H1 (cell line): ENCODE results near the gene MEX3D. TPM values are rescaled to one million over a fixed set of nuclear protein-coding genes. Genes with fewer than 3 reads are reported as not detected.

ENCODE experiments used
- CTCF ChIA-PET: fragments of 300-600 bp; sonication (Branson Sonifier 250); formaldehyde crosslinking; loops from one replicate; lab custom pipeline; 2021; ENCODE audit not compliant: partially characterized antibody; lab: Charles Lee
- POLR2A ChIA-PET: fragments of 300-600 bp; sonication (Branson Sonifier 250); formaldehyde crosslinking; loops from one replicate; lab custom pipeline; 2021; ENCODE audit warnings: inconsistent platforms; ENCODE audit not compliant: partially characterized antibody; lab: Charles Lee
- DNase-seq, 2 experiments: peaks; one replicate each; pipeline versions ENCODE4 v3.0.0 to v3.0.0-alpha.2; 2010 to 2022; ENCODE audit warnings: low spot score in 2 of 2, low read depth in 1 of 2, mixed read lengths in 1 of 2
- FAIRE-seq: peaks from 2 replicates; lab custom pipeline; 2011; peaks lifted over from hg19 to GRCh38; lab: Jason Lieb, UNC
- H2AFZ ChIP-seq: 2 replicates; pipeline ENCODE4 v1.8.1; 2012; ENCODE audit warnings: low read length, inconsistent platforms
- H2AK5ac ChIP-seq: 2 replicates; pipeline ENCODE4 v1.6.1; 2013; ENCODE audit warnings: low read depth, low read length
- H2BK120ac ChIP-seq: replicated peaks from 2 replicates; pipeline ENCODE3; 2013; ENCODE audit warnings: low read depth, low read length, inconsistent platforms
- H2BK12ac ChIP-seq: 2 replicates; pipeline ENCODE4 v1.6.1; 2013; ENCODE audit warnings: low read depth, low read length
- H2BK15ac ChIP-seq: 2 replicates; pipeline ENCODE4 v1.6.1; 2013; ENCODE audit warnings: low read length
- H2BK20ac ChIP-seq: 2 replicates; pipeline ENCODE4 v1.6.1; 2013; ENCODE audit warnings: low read length
- H2BK5ac ChIP-seq: 2 replicates; pipeline ENCODE4 v1.6.1; 2013; ENCODE audit warnings: low read depth, low read length
- H3K14ac ChIP-seq: 2 replicates; pipeline ENCODE4 v1.6.1; 2013; ENCODE audit warnings: inconsistent platforms; ENCODE audit not compliant: insufficient read length
- H3K18ac ChIP-seq: 2 replicates; pipeline ENCODE4 v1.6.1; 2013; ENCODE audit warnings: low read length; ENCODE audit errors: extremely low read depth
- H3K23ac ChIP-seq: 2 replicates; pipeline ENCODE4 v1.6.1; 2013; ENCODE audit warnings: inconsistent platforms; ENCODE audit not compliant: insufficient read length
- H3K23me2 ChIP-seq: 2 replicates; pipeline ENCODE4 v1.6.1; 2013; ENCODE audit warnings: low read depth, low read length
- H3K27ac ChIP-seq: 2 replicates; pipeline ENCODE4 v1.6.1; 2011; ENCODE audit warnings: low read depth, low read length, inconsistent platforms
- H3K27me3 ChIP-seq, 4 experiments: replicated peaks in 1 of 4; 1 replicate in 1 of 4; 2 replicates in 3 of 4; pipeline versions ENCODE4 v1.6.1 to v1.8.1; 2011 to 2013; ENCODE audit warnings: low read length in 3 of 4, mild to moderate bottlenecking in 3 of 4, inconsistent platforms in 2 of 4, mixed read lengths in 2 of 4, moderate library complexity in 1 of 4; ENCODE audit not compliant: control insufficient read depth in 3 of 4, insufficient read depth in 3 of 4; ENCODE audit errors: extremely low read depth in 1 of 4
- H3K36me3 ChIP-seq, 4 experiments: 2 replicates each; pipeline versions ENCODE4 v1.6.1 to v1.8.1; 2011 to 2013; ENCODE audit warnings: mild to moderate bottlenecking in 4 of 4, low read length in 3 of 4, moderate library complexity in 2 of 4, control low read depth in 1 of 4, inconsistent platforms in 1 of 4; ENCODE audit not compliant: insufficient read depth in 4 of 4, control insufficient read depth in 2 of 4
- H3K4ac ChIP-seq: replicated peaks from 2 replicates; pipeline ENCODE3; 2013; ENCODE audit warnings: low read length, low read depth, mixed read lengths, inconsistent platforms; ENCODE audit not compliant: insufficient read length
- H3K4me1 ChIP-seq, 4 experiments: replicated peaks in 1 of 4; 1 replicate in 1 of 4; 2 replicates in 3 of 4; pipeline versions ENCODE4 v1.6.1 to v1.8.1; 2011 to 2013; ENCODE audit warnings: low read length in 3 of 4, inconsistent platforms in 2 of 4, mixed read lengths in 1 of 4; ENCODE audit not compliant: insufficient read depth in 4 of 4, control insufficient read depth in 3 of 4
- H3K4me2 ChIP-seq, 2 experiments: 2 replicates each; pipeline versions ENCODE4 v1.6.1 to v1.8.1; 2011 to 2013; ENCODE audit warnings: low read depth in 2 of 2, low read length in 2 of 2, control low read depth in 1 of 2, inconsistent platforms in 1 of 2, mild to moderate bottlenecking in 1 of 2; ENCODE audit not compliant: insufficient read depth in 1 of 2
- H3K4me3 ChIP-seq, 4 experiments: fragments of 200-600, 300-600 bp in 1 of 4; sonication (generic), shearing (Covaris generic), sonication (Bioruptor Twin) in 1 of 4; 2 replicates each; pipeline versions ENCODE4 v1.5.1 to v1.8.1; 2011 to 2016; ENCODE audit warnings: low read length in 4 of 4, low read depth in 3 of 4, control low read depth in 2 of 4, inconsistent platforms in 2 of 4, mild to moderate bottlenecking in 2 of 4, mixed read lengths in 1 of 4, moderate library complexity in 1 of 4; ENCODE audit not compliant: insufficient read depth in 2 of 4; ENCODE audit errors: extremely low read depth in 1 of 4
- H3K56ac ChIP-seq: replicated peaks from 2 replicates; pipeline ENCODE3; 2013; ENCODE audit warnings: low read depth, mild to moderate bottlenecking, mixed read lengths, low read length, inconsistent platforms; ENCODE audit not compliant: insufficient read length
- H3K79me1 ChIP-seq: 2 replicates; pipeline ENCODE4 v1.6.1; 2013; ENCODE audit warnings: low read depth, low read length, control low read depth
- H3K79me2 ChIP-seq, 2 experiments: 2 replicates each; pipeline versions ENCODE4 v1.6.1 to v1.8.1; 2012 to 2013; ENCODE audit warnings: low read length in 2 of 2, mild to moderate bottlenecking in 2 of 2, inconsistent platforms in 1 of 2; ENCODE audit not compliant: insufficient read depth in 2 of 2, control insufficient read depth in 1 of 2
- H3K9ac ChIP-seq, 4 experiments: replicated peaks in 1 of 4; 1 replicate in 1 of 4; 2 replicates in 3 of 4; pipeline versions ENCODE4 v1.6.1 to v1.8.1; 2011 to 2013; ENCODE audit warnings: low read depth in 3 of 4, low read length in 3 of 4, control low read depth in 2 of 4, mild to moderate bottlenecking in 2 of 4, moderate library complexity in 2 of 4, inconsistent platforms in 1 of 4; ENCODE audit errors: extremely low read depth in 1 of 4
- H3K9me3 ChIP-seq, 2 experiments: 2 replicates each; pipeline versions ENCODE4 v1.6.1 to v1.8.1; 2012 to 2013; ENCODE audit warnings: mild to moderate bottlenecking in 2 of 2, moderate library complexity in 2 of 2, control low read depth in 1 of 2, inconsistent platforms in 1 of 2, low read depth in 1 of 2, low read length in 1 of 2, mixed read lengths in 1 of 2; ENCODE audit not compliant: insufficient read depth in 2 of 2
- H4K20me1 ChIP-seq, 2 experiments: replicated peaks in 1 of 2; 2 replicates each; pipeline versions ENCODE3 to v1.8.1; 2011 to 2013; ENCODE audit warnings: inconsistent platforms in 2 of 2, low read length in 2 of 2, mild to moderate bottlenecking in 1 of 2; ENCODE audit not compliant: insufficient read depth in 2 of 2, control insufficient read depth in 1 of 2
- H4K5ac ChIP-seq: 2 replicates; pipeline ENCODE4 v1.6.1; 2013; ENCODE audit warnings: low read length, low read depth, mixed read lengths, inconsistent platforms; ENCODE audit not compliant: insufficient read length
- H4K8ac ChIP-seq: 2 replicates; pipeline ENCODE4 v1.8.0; 2013; ENCODE audit warnings: mild to moderate bottlenecking, moderate library complexity, low read length, inconsistent platforms; ENCODE audit not compliant: insufficient read depth; ENCODE audit errors: extremely low read depth
- H4K91ac ChIP-seq: replicated peaks from 2 replicates; pipeline ENCODE3; 2013; ENCODE audit warnings: low read length, mixed read lengths, inconsistent platforms; ENCODE audit not compliant: insufficient read length
- CHD2 ChIP-seq: IDR thresholded peaks from 2 replicates; pipeline ENCODE4 v1.6.1; 2012; ENCODE audit warnings: low read length, improper control_type of control experiment
- HDAC2 ChIP-seq, 2 experiments: fragments of 300-600 bp in 1 of 2; sonication (generic) in 1 of 2; IDR thresholded peaks; 2 replicates each; pipeline ENCODE4 v1.6.1; 2011 to 2012; ENCODE audit warnings: low read depth in 2 of 2, low read length in 2 of 2, mild to moderate bottlenecking in 2 of 2, moderate library complexity in 2 of 2, borderline replicate concordance in 1 of 2, inconsistent platforms in 1 of 2
- KDM5A ChIP-seq: fragments of 200-600 bp; IDR thresholded peaks from 2 replicates; pipeline ENCODE4 v1.7.1; 2012; ENCODE audit warnings: mild to moderate bottlenecking, low read length, inconsistent platforms, mixed read lengths
- NRF1 ChIP-seq: IDR thresholded peaks from 2 replicates; pipeline ENCODE4 v1.6.1; 2011; ENCODE audit warnings: mild to moderate bottlenecking, low read depth, low read length, improper control_type of control experiment
- RAD21 ChIP-seq, 2 experiments: IDR thresholded peaks in 1 of 2; conservative IDR thresholded peaks in 1 of 2; 2 replicates each; pipeline ENCODE4 v1.6.1; 2011; ENCODE audit warnings: low read depth in 2 of 2, low read length in 2 of 2, improper control_type of control experiment in 1 of 2, inconsistent platforms in 1 of 2, mild to moderate bottlenecking in 1 of 2, moderate library complexity in 1 of 2
- RBBP5 ChIP-seq: IDR thresholded peaks from 2 replicates; pipeline ENCODE4 v1.7.1; 2012; ENCODE audit warnings: low read depth, mild to moderate bottlenecking, inconsistent platforms, low read length, moderate library complexity, borderline replicate concordance
- RXRA ChIP-seq: IDR thresholded peaks from 2 replicates; pipeline ENCODE4 v1.6.1; 2011; ENCODE audit warnings: low read depth, mild to moderate bottlenecking, low read length, moderate library complexity; ENCODE audit not compliant: insufficient read depth
- SIN3A ChIP-seq, 2 experiments: IDR thresholded peaks in 1 of 2; conservative IDR thresholded peaks in 1 of 2; 2 replicates each; pipeline ENCODE4 v1.6.1; 2011 to 2012; ENCODE audit warnings: low read length in 2 of 2, improper control_type of control experiment in 1 of 2, low read depth in 1 of 2, mild to moderate bottlenecking in 1 of 2
- SP2 ChIP-seq: IDR thresholded peaks from 2 replicates; pipeline ENCODE4 v1.6.1; 2012; ENCODE audit warnings: mild to moderate bottlenecking, low read length, inconsistent platforms
- SP4 ChIP-seq: IDR thresholded peaks from 2 replicates; pipeline ENCODE4 v1.6.1; 2012; ENCODE audit warnings: low read length, inconsistent platforms
- TAF1 ChIP-seq: IDR thresholded peaks from 2 replicates; pipeline ENCODE4 v1.6.1; 2011; ENCODE audit warnings: mild to moderate bottlenecking, low read depth, low read length
- WGBS, 2 experiments: shearing (Covaris generic) in 1 of 2; methylation state at CpG; one replicate each; pipeline versions ENCODE4 v1.1.6 to v1.1.7; 2013 to 2015; ENCODE audit warnings: low lambda C conversion rate in 2 of 2, mixed read lengths in 2 of 2, inconsistent platforms in 1 of 2, low coverage in 1 of 2, missing lambda C conversion rate in 1 of 2; ENCODE audit not compliant: insufficient replicate concordance in 2 of 2, insufficient coverage in 1 of 2, insufficient read length in 1 of 2; ENCODE audit errors: extremely low coverage in 1 of 2, missing lambda C conversion rate in 1 of 2; 5-methylcytosine and 5-hydroxymethylcytosine counted together
- polyA plus RNA-seq, 7 experiments: library from polyadenylated mRNA; depleted of rRNA in 3 of 7; stranded (reverse) in 5 of 7; unstranded in 2 of 7; fragments of >200 nt in 5 of 7; fragments of 200-250 nt in 2 of 7; gene quantifications; 1 replicate in 5 of 7; 2 replicates in 1 of 7; 4 replicates in 1 of 7; pipeline versions ENCODE4 v1.2.1 to v1.2.3, GENCODE V29; 2011 to 2013; ENCODE audit warnings: missing spikeins in 2 of 7, mixed read lengths in 2 of 7
- total RNA-seq: library from RNA; stranded (reverse); fragmentation: NEBNext Ultra II Directional; extraction: Animal tissue kit (Norgen Biotek cat#: 25700); gene quantifications from 2 replicates; pipeline ENCODE4 v1.2.1, GENCODE V29; 2021

MEX3D gene
- total and polyA plus RNA-seq, 2 of the 8 experiments (the other 6 are each of a cell fraction or from before 2014, with no cell fraction given): 20.8 to 78.8 TPM

DNA sequence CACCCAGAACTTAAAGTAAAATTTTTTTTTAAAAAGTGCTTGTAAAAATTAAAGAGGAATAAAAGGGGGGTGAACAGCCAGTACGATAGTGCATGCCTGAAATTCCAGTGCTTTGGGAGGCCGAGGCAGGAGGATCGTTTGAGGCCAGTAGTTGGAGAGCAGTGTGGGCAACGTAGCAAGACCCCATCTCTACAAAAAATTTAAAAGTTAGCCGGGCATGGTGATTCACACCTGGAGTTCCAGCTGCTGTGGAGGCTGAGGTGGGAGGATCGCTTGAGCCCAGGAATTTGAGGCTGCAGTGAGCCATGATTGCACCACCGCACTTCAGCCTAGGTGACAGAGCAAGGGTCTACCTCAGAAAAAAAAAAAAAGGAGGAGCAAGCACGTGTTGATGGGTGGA lies 63.1 kb downstream of the MEX3D start:
- H4K8ac ChIP-seq: no peak overlapping the region
- ChIA-PET CTCF (interaction anchor here (0.6 to 3.9 kb wide), 3 partner anchors 11 to 263 kb away, joined by 3 to 14 read pairs (median 4); no protein-coding TSS in a partner anchor), POLR2A (no interaction called here)
- H3K4ac ChIP-seq: no peak overlapping the region
- H4K20me1 ChIP-seq: no peaks in the 10 kb centered on the region
- H2BK12ac ChIP-seq: no peak overlapping the region
- peaks cover 10% of the 10 kb centered on the region; the same call in 1 of the 2 replicates for H3K23me2 ChIP-seq
- H3K9ac ChIP-seq: no peak overlapping the region
- H3K4me3 ChIP-seq: no peak overlapping the region
- no peak overlapping the region for H3K14ac ChIP-seq
- H2BK20ac ChIP-seq: no peak overlapping the region
- no peak overlapping the region for H2BK5ac ChIP-seq
- H3K36me3 ChIP-seq: no peaks in the 10 kb centered on the region
- H3K27ac ChIP-seq: no peak overlapping the region
- no peaks in the 10 kb centered on the region for H3K79me2 ChIP-seq
- H2AFZ ChIP-seq: no peak overlapping the region
- no peak overlapping the region for H3K56ac ChIP-seq
- H3K4me2 ChIP-seq: no peak overlapping the region
- H4K91ac ChIP-seq: no peak overlapping the region
- no peak overlapping the region for H2AK5ac ChIP-seq
- TF ChIP-seq CHD2: no peak
- no peak for TF ChIP-seq RAD21 (IDR thresholded peaks at IDR 0.05 in 1 of 2, conservative IDR thresholded peaks at IDR 0.05 in 1 of 2; ENCODE audit: low read depth in 2 of 2, low read length in 2 of 2)
- no peak for TF ChIP-seq RBBP5
- TF ChIP-seq RXRA: no peak
- TF ChIP-seq NRF1: no peak
- no peak for TF ChIP-seq HDAC2 (IDR thresholded peaks at IDR 0.05; ENCODE audit: borderline replicate concordance in 1 of 2, low read depth in 2 of 2, low read length in 2 of 2)
- TF ChIP-seq SP2: no peak
- TF ChIP-seq SIN3A (conservative IDR thresholded peaks at IDR 0.05 in 1 of 2, IDR thresholded peaks at IDR 0.05 in 1 of 2; ENCODE audit: low read depth in 1 of 2, low read length in 2 of 2): no peak
- TF ChIP-seq KDM5A: no peak
- TF ChIP-seq TAF1: no peak
- TF ChIP-seq SP4: no peak
- TF ChIP-seq, all 59 proteins: peak for 0
- no peak overlapping the region for H4K5ac ChIP-seq
- FAIRE-seq (no peak), DNase-seq (no peak)
- H2BK120ac ChIP-seq: no peak overlapping the region
- peaks cover 0 to 11% (median 7%) of the 10 kb centered on the region in 4 experiments; a peak in 5 of 7 replicates for H3K4me1 ChIP-seq
- H3K9me3 ChIP-seq: peaks cover 3 to 7% of the 10 kb centered on the region in 2 experiments; a peak in 2 of 4 replicates
- WGBS, 2 experiments: 82% methylated on average over 7 of the region's 8 CpGs; no CpG with 5 or more reads in 1 of the 2 experiments
- no peak overlapping the region for H3K18ac ChIP-seq
- no peak overlapping the region for H3K23ac ChIP-seq
- H3K79me1 ChIP-seq: no peaks in the 10 kb centered on the region
- H3K27me3 ChIP-seq: peaks cover 0 to 19% (median 16%) of the 10 kb centered on the region in 4 experiments; a peak in 5 of 7 replicates
- no peak overlapping the region for H2BK15ac ChIP-seq
